Suprapubic skin (tissue), 3 donors: ENCODE results near the gene ASIC4.

ENCODE experiments used
- EP300 ChIP-seq: sonication (generic); formaldehyde crosslinking; IDR thresholded peaks from one replicate; pipeline ENCODE4 v1.6.1; 2017; ENCODE audit warnings: antibody characterized with exemption
- TF ChIP-seq, protein P1 (sequence below), 2 donors: fragments of 200-600 bp in 1 of 2; fragments of 450-650 bp in 1 of 2; sonication (generic) in 1 of 2; IDR thresholded peaks; one replicate each; pipeline ENCODE4 v1.5.1; 2016 to 2019; ENCODE audit warnings: antibody characterized with exemption in 2 of 2, mild to moderate bottlenecking in 1 of 2, moderate library complexity in 1 of 2

DNA sequence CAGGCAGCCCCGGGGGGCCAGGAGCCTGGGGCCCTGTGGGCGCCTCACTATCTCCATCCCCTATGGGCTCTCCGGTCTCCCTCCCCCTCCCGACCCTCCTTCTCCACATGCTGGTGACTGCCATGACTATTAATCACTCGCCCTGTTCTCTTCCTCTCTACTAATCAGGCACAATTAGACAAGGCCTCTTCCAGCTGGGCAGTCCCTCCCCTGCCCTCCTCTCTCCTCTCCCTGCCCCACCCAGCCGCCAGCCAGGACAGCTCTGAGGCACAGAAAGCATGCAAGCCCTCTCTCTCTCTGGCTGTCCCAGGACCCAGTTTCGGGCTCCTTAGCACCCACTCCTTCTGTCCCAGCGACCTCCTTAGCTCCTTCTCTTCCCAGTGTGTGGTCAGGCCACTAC is 5.8 kb downstream of the ASIC4 start:
- TF ChIP-seq, protein P1, sequence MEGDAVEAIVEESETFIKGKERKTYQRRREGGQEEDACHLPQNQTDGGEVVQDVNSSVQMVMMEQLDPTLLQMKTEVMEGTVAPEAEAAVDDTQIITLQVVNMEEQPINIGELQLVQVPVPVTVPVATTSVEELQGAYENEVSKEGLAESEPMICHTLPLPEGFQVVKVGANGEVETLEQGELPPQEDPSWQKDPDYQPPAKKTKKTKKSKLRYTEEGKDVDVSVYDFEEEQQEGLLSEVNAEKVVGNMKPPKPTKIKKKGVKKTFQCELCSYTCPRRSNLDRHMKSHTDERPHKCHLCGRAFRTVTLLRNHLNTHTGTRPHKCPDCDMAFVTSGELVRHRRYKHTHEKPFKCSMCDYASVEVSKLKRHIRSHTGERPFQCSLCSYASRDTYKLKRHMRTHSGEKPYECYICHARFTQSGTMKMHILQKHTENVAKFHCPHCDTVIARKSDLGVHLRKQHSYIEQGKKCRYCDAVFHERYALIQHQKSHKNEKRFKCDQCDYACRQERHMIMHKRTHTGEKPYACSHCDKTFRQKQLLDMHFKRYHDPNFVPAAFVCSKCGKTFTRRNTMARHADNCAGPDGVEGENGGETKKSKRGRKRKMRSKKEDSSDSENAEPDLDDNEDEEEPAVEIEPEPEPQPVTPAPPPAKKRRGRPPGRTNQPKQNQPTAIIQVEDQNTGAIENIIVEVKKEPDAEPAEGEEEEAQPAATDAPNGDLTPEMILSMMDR (IDR thresholded peaks at IDR 0.05) = no peak
- TF ChIP-seq EP300 = no peak
